Stimulated activated CD4-positive, alpha-beta T cell treated with anti-CD3 and anti-CD28 coated beads, TNF-alpha, amount 100 ng/mL, for 24 hours (primary cell): ENCODE data around the gene MAP10.

Source experiments
- DNase-seq, 3 experiments: peaks; one replicate each; pipeline ENCODE4 v3.0.0-alpha.2; 2020; ENCODE audit warnings: low read depth in 3 of 3

MAP10 gene

GRCh38 chr1:232797856-232798510, 7.2 kb upstream of the MAP10 start:
- no peak for DNase-seq

GRCh38 chr1:232798920-232799319, 6.3 kb upstream of the MAP10 start:
- no peak for DNase-seq

- no peak for DNase-seq
Observed at GRCh38 chr1:232806186-232806510, 932 bp downstream of the MAP10 start.

- no peak for DNase-seq
Observed at GRCh38 chr1:232810856-232811255, 5.6 kb downstream of the MAP10 start.

GRCh38 chr1:232812560-232812959, 7.3 kb downstream of the MAP10 start:
- no peak for DNase-seq

- no peak for DNase-seq
Observed at GRCh38 chr1:232813097-232813496, 7.9 kb downstream of the MAP10 start.

- no peak for DNase-seq
Observed at GRCh38 chr1:232813760-232814159, 8.5 kb downstream of the MAP10 start.

- no peak for DNase-seq
Observed at GRCh38 chr1:232816324-232816723, 11.1 kb downstream of the MAP10 start.

GRCh38 chr1:232818040-232818439, 12.8 kb downstream of the MAP10 start:
- DNase-seq, result no peak

GRCh38 chr1:232820431-232820830, 15.2 kb downstream of the MAP10 start:
- DNase-seq, result no peak

- no peak for DNase-seq
Observed at GRCh38 chr1:232822530-232822929, 17.3 kb downstream of the MAP10 start.

- DNase-seq, result no peak
Observed at GRCh38 chr1:232826318-232826717, 21.1 kb downstream of the MAP10 start.

GRCh38 chr1:232830661-232831060, 25.4 kb downstream of the MAP10 start:
- DNase-seq, result no peak

- DNase-seq, result no peak
Observed at GRCh38 chr1:232831895-232832294, 26.7 kb downstream of the MAP10 start.

GRCh38 chr1:232834066-232834465, 28.9 kb downstream of the MAP10 start:
- no peak for DNase-seq

GRCh38 chr1:232835166-232835565, 29.9 kb downstream of the MAP10 start:
- DNase-seq, result no peak

- DNase-seq, result no peak
Observed at GRCh38 chr1:232837087-232837486, 31.9 kb downstream of the MAP10 start.

- DNase-seq, result no peak
Observed at GRCh38 chr1:232841823-232842565, 36.8 kb downstream of the MAP10 start.

- no peak for DNase-seq
Observed at GRCh38 chr1:232844791-232845190, 39.6 kb downstream of the MAP10 start.

GRCh38 chr1:232845406-232845955, 40.3 kb downstream of the MAP10 start:
- DNase-seq, result no peak

- DNase-seq, result no peak
Observed at GRCh38 chr1:232851532-232851931, 46.3 kb downstream of the MAP10 start.

- no peak for DNase-seq
Observed at GRCh38 chr1:232853994-232854797, 49.0 kb downstream of the MAP10 start.

GRCh38 chr1:232854798-232855159, 49.6 kb downstream of the MAP10 start:
- DNase-seq, result no peak
